HepG2 (cell line): ENCODE results near the gene GNPDA2. TPM values are rescaled to one million over a fixed set of nuclear protein-coding genes. Genes with fewer than 3 reads are reported as not detected.

Source experiments
- ARNT2 ChIP-seq: sonication (generic); formaldehyde crosslinking; IDR thresholded peaks from 2 replicates; pipeline ENCODE4 v1.8.0; 2022; ENCODE audit warnings: mild to moderate bottlenecking, low read depth, missing genetic modification reagents, moderate library complexity
- ATF7-NPFF ChIP-seq: sonication (generic); formaldehyde crosslinking; IDR thresholded peaks from 2 replicates; pipeline ENCODE4 v1.8.1; 2023; ENCODE audit warnings: mild to moderate bottlenecking, low read depth, missing genetic modification reagents, moderate library complexity
- CREB3 ChIP-seq: sonication (generic); formaldehyde crosslinking; IDR thresholded peaks from 2 replicates; pipeline ENCODE4 v1.5.0; 2020; ENCODE audit warnings: missing genetic modification reagents
- CREBL2 ChIP-seq: sonication (generic); formaldehyde crosslinking; IDR thresholded peaks from 2 replicates; pipeline ENCODE4 v1.8.1; 2023; ENCODE audit warnings: missing genetic modification reagents, mild to moderate bottlenecking, borderline replicate concordance
- DMAP1 ChIP-seq: IDR thresholded peaks from 2 replicates; pipeline ENCODE4 v1.6.1; 2016
- DMTF1 ChIP-seq: sonication (generic); formaldehyde crosslinking; IDR thresholded peaks from 2 replicates; pipeline ENCODE4 v1.4.0; 2020; ENCODE audit warnings: mild to moderate bottlenecking, missing genetic modification reagents
- ETV6 ChIP-seq: sonication (generic); formaldehyde crosslinking; conservative IDR thresholded peaks from 2 replicates; pipeline ENCODE4 v1.4.0; 2020; ENCODE audit warnings: missing genetic modification reagents
- GMEB2 ChIP-seq: IDR thresholded peaks from 2 replicates; pipeline ENCODE4 v1.6.1; 2016; ENCODE audit warnings: missing biosample characterization, missing genetic modification reagents, low read depth
- MTF2 ChIP-seq: sonication (generic); formaldehyde crosslinking; IDR thresholded peaks from 2 replicates; pipeline ENCODE4 v1.5.0; 2020; ENCODE audit warnings: missing genetic modification reagents, borderline replicate concordance
- NCOR1 ChIP-seq: fragments of 200-600 bp; sonication (generic); IDR thresholded peaks from 2 replicates; pipeline ENCODE4 v1.7.0; 2017; ENCODE audit warnings: antibody characterized with exemption, low read length, borderline replicate concordance
- PITX1 ChIP-seq: sonication (generic); formaldehyde crosslinking; IDR thresholded peaks from 2 replicates; pipeline ENCODE4 v1.5.1; 2020; ENCODE audit warnings: mild to moderate bottlenecking, missing genetic modification reagents
- TFDP1 ChIP-seq: IDR thresholded peaks from 2 replicates; pipeline ENCODE4 v1.6.1; 2016; ENCODE audit warnings: missing compliant biosample characterization, missing genetic modification reagents, borderline replicate concordance
- ZFP62 ChIP-seq: sonication (generic); formaldehyde crosslinking; IDR thresholded peaks from 2 replicates; pipeline ENCODE4 v1.4.0; 2020; ENCODE audit warnings: missing genetic modification reagents
- ZFX ChIP-seq: sonication (generic); formaldehyde crosslinking; IDR thresholded peaks from 2 replicates; pipeline ENCODE4 v1.4.0; 2020; ENCODE audit warnings: mild to moderate bottlenecking, low read depth, missing genetic modification reagents, moderate library complexity
- ZNF281 ChIP-seq: sonication (generic); formaldehyde crosslinking; IDR thresholded peaks from 2 replicates; pipeline ENCODE4 v1.4.0; 2020; ENCODE audit warnings: missing genetic modification reagents, borderline replicate concordance
- ZNF33A ChIP-seq: sonication (generic); formaldehyde crosslinking; IDR thresholded peaks from 2 replicates; pipeline ENCODE4 v1.5.1; 2020; ENCODE audit warnings: missing genetic modification reagents, mild to moderate bottlenecking, moderate library complexity, borderline replicate concordance
- ZNF530 ChIP-seq: sonication (generic); formaldehyde crosslinking; IDR thresholded peaks from 2 replicates; pipeline ENCODE4 v1.5.0; 2020; ENCODE audit warnings: low read depth, mild to moderate bottlenecking, missing genetic modification reagents
- ZNF788 ChIP-seq: sonication (generic); formaldehyde crosslinking; IDR thresholded peaks from 2 replicates; pipeline ENCODE4 v1.5.0; 2020; ENCODE audit warnings: mild to moderate bottlenecking, missing genetic modification reagents, borderline replicate concordance
- polyA plus RNA-seq, 8 experiments: library from polyadenylated mRNA; depleted of rRNA in 3 of 8; stranded (reverse) in 7 of 8; unstranded in 1 of 8; fragments of >200 nt; fragmentation: Illumina TruSeq in 4 of 8; extraction: Trizol in 4 of 8; gene quantifications; 2 replicates each; pipeline versions ENCODE4 v1.2.1 to v1.2.3, GENCODE V29; 2011 to 2016; ENCODE audit warnings: low read depth in 4 of 8, missing spikeins in 1 of 8, mixed read lengths in 1 of 8; ENCODE audit not compliant: insufficient read depth in 1 of 8
- total RNA-seq, 5 experiments: library from RNA; depleted of rRNA; stranded (reverse); fragments of >200 nt; fragmentation: Illumina TruSeq; extraction: Trizol; gene quantifications; 2 replicates each; pipeline ENCODE4 v1.2.3, GENCODE V29; 2016; ENCODE audit warnings: low read depth in 1 of 5

GNPDA2 gene
- total and polyA plus RNA-seq, 2 of the 13 experiments (the other 11 are each of a cell fraction or from before 2014, with no cell fraction given) = 5.4 to 9.0 TPM

- TF ChIP-seq ZNF530 (CRISPR knock-in tag) (no peak), DMTF1 (peak; percentile 97), CREB3 (CRISPR knock-in tag) (peak; percentile 89; the same call in 1 of the 2 replicates), GMEB2 (CRISPR knock-in tag) (no peak), ZNF788 (CRISPR knock-in tag) (peak; percentile 39; the same call in 1 of the 2 replicates), TFDP1 (CRISPR knock-in tag) (peak; percentile 91), CREBL2 (CRISPR knock-in tag) (peak; percentile 40; the same call in 1 of the 2 replicates), MTF2 (CRISPR knock-in tag) (0 out of 2 replicates have a peak, but pooled peaks have one; percentile 23), ATF7-NPFF (CRISPR knock-in tag) (peak; percentile 90), ZFX (CRISPR knock-in tag) (peak; percentile 64), ZNF281 (CRISPR knock-in tag) (peak; percentile 11; the same call in 1 of the 2 replicates), DMAP1 (CRISPR knock-in tag) (peak; percentile 58), ETV6 (CRISPR knock-in tag) (0 out of 2 replicates have a peak, but pooled peaks have one; percentile 25), ARNT2 (CRISPR knock-in tag) (0 out of 2 replicates have a peak, but pooled peaks have one; percentile 50), PITX1 (CRISPR knock-in tag) (0 out of 2 replicates have a peak, but pooled peaks have one; percentile 50), NCOR1 (no peak), ZNF33A (CRISPR knock-in tag) (0 out of 2 replicates have a peak, but pooled peaks have one; percentile 26), ZFP62 (CRISPR knock-in tag) (no peak)
Measured at GRCh38 chr4:44726038-44726871, at the start of gene GNPDA2 (continued).
